ENCODE measurements around the gene MYLK2. TPM values are rescaled to one million over a fixed set of nuclear protein-coding genes. Genes with fewer than 3 reads are reported as not detected.
"Not testable (repeated sequence)": the region's sequence is repeated elsewhere in the genome, so short reads cannot be mapped to it uniquely, and the experiment has no call there.

Gene MYLK2
- total RNA-seq, 2 donors from 2014 or later: not detected

GRCh38 chr20:31822421-31823330 is 3.5 kb downstream of the MYLK2 start:
- Mint-ChIP-seq H3K4me3 (peak overlapping the region; percentile 47), H3K27ac (peak overlapping the region; percentile 3)

GRCh38 chr20:31823360-31824124 is 4.4 kb downstream of the MYLK2 start:
- DNase-seq: no peak
- H3K4me3 Mint-ChIP-seq: peak overlapping the region; percentile 31
- H3K27ac Mint-ChIP-seq: peak overlapping the region; percentile 3

More at GRCh38 chr20:31822421-31823330, 3.5 kb downstream of the MYLK2 start:
- H3K27me3 Mint-ChIP-seq: peaks cover 5% of the 10 kb centered on the region
- peak; percentile 88 for ATAC-seq
- H3K9me3 ChIP-seq (ENCODE audit: control insufficient read depth, low read length, poor library complexity, severe bottlenecking): no peaks in the 10 kb centered on the region
- H3K36me3 Mint-ChIP-seq (ENCODE audit: low read depth): no peaks in the 10 kb centered on the region
- DNase-seq: peak; percentile 63 to 71 (median 70)
- peaks cover 7% of the 10 kb centered on the region for H3K4me1 Mint-ChIP-seq

GRCh38 chr20:31824125-31824485 is 4.9 kb downstream of the MYLK2 start:
- DNase-seq (no peak), ATAC-seq (no peak)
- H3K9me3 ChIP-seq (ENCODE audit: control insufficient read depth, low read length, poor library complexity, severe bottlenecking): no peaks in the 10 kb centered on the region
- Mint-ChIP-seq H3K4me3 (no peak overlapping the region), H3K27ac (no peak overlapping the region), H3K27me3 (peaks cover 5% of the 10 kb centered on the region), H3K36me3 (ENCODE audit: low read depth) (no peaks in the 10 kb centered on the region), H3K4me1 (peaks cover 7% of the 10 kb centered on the region)

More at GRCh38 chr20:31823360-31824124, 4.4 kb downstream of the MYLK2 start:
- no peak for ATAC-seq
- H3K27me3 Mint-ChIP-seq: peaks cover 5% of the 10 kb centered on the region
- H3K9me3 ChIP-seq (ENCODE audit: control insufficient read depth, low read length, poor library complexity, severe bottlenecking): no peaks in the 10 kb centered on the region
- H3K4me1 Mint-ChIP-seq: peaks cover 7% of the 10 kb centered on the region
- no peaks in the 10 kb centered on the region for H3K36me3 Mint-ChIP-seq (ENCODE audit: low read depth)

GRCh38 chr20:31824554-31825313 is 5.6 kb downstream of the MYLK2 start:
- DNase-seq: no peak
- H3K27me3 Mint-ChIP-seq: peaks cover 5% of the 10 kb centered on the region
- H3K27ac Mint-ChIP-seq: no peak overlapping the region
- ATAC-seq: no peak
- no peaks in the 10 kb centered on the region for H3K9me3 ChIP-seq (ENCODE audit: control insufficient read depth, low read length, poor library complexity, severe bottlenecking)
- H3K4me1 Mint-ChIP-seq: peaks cover 7% of the 10 kb centered on the region
- no peaks in the 10 kb centered on the region for H3K36me3 Mint-ChIP-seq (ENCODE audit: low read depth)
- no peak overlapping the region for H3K4me3 Mint-ChIP-seq

GRCh38 chr20:31826074-31826473 is 6.9 kb downstream of the MYLK2 start:
- H3K9me3 ChIP-seq (ENCODE audit: control insufficient read depth, low read length, poor library complexity, severe bottlenecking): no peaks in the 10 kb centered on the region
- no peaks in the 10 kb centered on the region for H3K36me3 Mint-ChIP-seq (ENCODE audit: low read depth)
- H3K27me3 Mint-ChIP-seq: peaks cover 5% of the 10 kb centered on the region
- ATAC-seq (no peak), DNase-seq (no peak)
- H3K4me3 Mint-ChIP-seq: no peak overlapping the region
- no peak overlapping the region for H3K27ac Mint-ChIP-seq
- peaks cover 7% of the 10 kb centered on the region for H3K4me1 Mint-ChIP-seq

- no peak for ATAC-seq
- H3K4me3 Mint-ChIP-seq: no peak overlapping the region
- peaks cover 5% of the 10 kb centered on the region for H3K27me3 Mint-ChIP-seq
- no peak for DNase-seq
- H3K4me1 Mint-ChIP-seq: peaks cover 7% of the 10 kb centered on the region
- no peak overlapping the region for H3K27ac Mint-ChIP-seq
- H3K9me3 ChIP-seq (ENCODE audit: control insufficient read depth, low read length, poor library complexity, severe bottlenecking): no peaks in the 10 kb centered on the region
- no peaks in the 10 kb centered on the region for H3K36me3 Mint-ChIP-seq (ENCODE audit: low read depth)
These were observed 7.9 kb downstream of the MYLK2 start for GRCh38 chr20:31827059-31827458.

- H3K9me3 ChIP-seq (ENCODE audit: control insufficient read depth, low read length, poor library complexity, severe bottlenecking); H3K36me3 Mint-ChIP-seq (ENCODE audit: low read depth); H3K27me3 Mint-ChIP-seq; H3K4me1 Mint-ChIP-seq; DNase-seq; H3K4me3 Mint-ChIP-seq; H3K27ac Mint-ChIP-seq; ATAC-seq: not testable (repeated sequence)
These were observed 8.9 kb downstream of the MYLK2 start for GRCh38 chr20:31828016-31828415.

- no peak for DNase-seq
- no peaks in the 10 kb centered on the region for H3K4me1 Mint-ChIP-seq
- no peak for ATAC-seq
- no peaks in the 10 kb centered on the region for H3K27me3 Mint-ChIP-seq
- H3K27ac Mint-ChIP-seq: no peak overlapping the region
- no peak overlapping the region for H3K4me3 Mint-ChIP-seq
- H3K9me3 ChIP-seq (ENCODE audit: control insufficient read depth, low read length, poor library complexity, severe bottlenecking): no peaks in the 10 kb centered on the region
- no peaks in the 10 kb centered on the region for H3K36me3 Mint-ChIP-seq (ENCODE audit: low read depth)
These were observed 10.6 kb downstream of the MYLK2 start for GRCh38 chr20:31829731-31830130.

GRCh38 chr20:31830406-31830981 is 11.3 kb downstream of the MYLK2 start:
- Mint-ChIP-seq H3K27ac (no peak overlapping the region), H3K4me1 (no peaks in the 10 kb centered on the region), H3K27me3 (no peaks in the 10 kb centered on the region), H3K36me3 (ENCODE audit: low read depth) (no peaks in the 10 kb centered on the region), H3K4me3 (no peak overlapping the region)
- no peaks in the 10 kb centered on the region for H3K9me3 ChIP-seq (ENCODE audit: control insufficient read depth, low read length, poor library complexity, severe bottlenecking)
- ATAC-seq: no peak
- DNase-seq: no peak

GRCh38 chr20:31831211-31831610 is 12.1 kb downstream of the MYLK2 start:
- Mint-ChIP-seq H3K4me1 (peaks cover 2% of the 10 kb centered on the region), H3K27me3 (no peaks in the 10 kb centered on the region), H3K36me3 (ENCODE audit: low read depth) (no peaks in the 10 kb centered on the region), H3K4me3 (no peak overlapping the region), H3K27ac (no peak overlapping the region)
- ATAC-seq: no peak
- H3K9me3 ChIP-seq (ENCODE audit: control insufficient read depth, low read length, poor library complexity, severe bottlenecking): no peaks in the 10 kb centered on the region
- no peak for DNase-seq

GRCh38 chr20:31831771-31832306 is 12.7 kb downstream of the MYLK2 start:
- no peak overlapping the region for H3K4me3 Mint-ChIP-seq
- ATAC-seq (no peak), DNase-seq (no peak)
- no peaks in the 10 kb centered on the region for H3K27me3 Mint-ChIP-seq
- H3K27ac Mint-ChIP-seq: no peak overlapping the region
- H3K4me1 Mint-ChIP-seq: peaks cover 4% of the 10 kb centered on the region
- H3K9me3 ChIP-seq (ENCODE audit: control insufficient read depth, low read length, poor library complexity, severe bottlenecking): no peaks in the 10 kb centered on the region
- H3K36me3 Mint-ChIP-seq (ENCODE audit: low read depth): no peaks in the 10 kb centered on the region

- ATAC-seq (peak; percentile 66), DNase-seq (peak; percentile 40 to 56 (median 43))
- H3K27me3 Mint-ChIP-seq: no peaks in the 10 kb centered on the region
- peaks cover 4% of the 10 kb centered on the region for H3K4me1 Mint-ChIP-seq
- H3K36me3 Mint-ChIP-seq (ENCODE audit: low read depth): no peaks in the 10 kb centered on the region
- H3K27ac Mint-ChIP-seq: no peak overlapping the region
- H3K9me3 ChIP-seq (ENCODE audit: control insufficient read depth, low read length, poor library complexity, severe bottlenecking): no peaks in the 10 kb centered on the region
- H3K4me3 Mint-ChIP-seq: no peak overlapping the region
These were observed 14.2 kb downstream of the MYLK2 start for GRCh38 chr20:31833130-31833930.
